Cardiac septum (tissue), 1 donor: ENCODE data around the gene ZNF33B. TPM values are rescaled to one million over a fixed set of nuclear protein-coding genes. Genes with fewer than 3 reads are reported as not detected.

Experiments used
- DNase-seq: peaks from one replicate; pipeline ENCODE4 v3.0.0-alpha.2; 2020; ENCODE audit warnings: low spot score
- intact Hi-C: fragments of 100-400 bp; cut with DNase I; formaldehyde crosslinking; loops from one replicate; pipeline ENCODE4 v1.14.0; 2022
- total RNA-seq: library from RNA; stranded (reverse); fragmentation: NEBNext Ultra II Directional; extraction: Animal tissue kit (Norgen Biotek cat#: 25700); gene quantifications from one replicate; pipeline ENCODE4 v1.2.1, GENCODE V29; 2021
- donor health status: DM: no; HTN: no; CAD: no.

ZNF33B gene
- total RNA-seq, 1 donor from 2014 or later, result 7.4 TPM

GRCh38 chr10:42544945-42545344 lies 93.4 kb downstream of the ZNF33B start:
- intact Hi-C loops, result no loop called here
- no peak for DNase-seq

- intact Hi-C loops, result no loop called here
- no peak for DNase-seq
Observed at GRCh38 chr10:42543840-42544372, 94.5 kb downstream of the ZNF33B start.

Other genes with a start within 250 kb of the ZNF33B start
- 13.4 TPM for gene BMS1, start 144.2 kb upstream of the ZNF33B start, total RNA-seq